Renal pelvis (tissue), 4 donors: ENCODE results near the gene SLCO2B1. TPM values are rescaled to one million over a fixed set of nuclear protein-coding genes. Genes with fewer than 3 reads are reported as not detected.

Experiments
- DNase-seq: peaks from one replicate; pipeline ENCODE4 v3.0.0-alpha.2; 2013
- polyA plus RNA-seq, 3 donors: library from polyadenylated mRNA; unstranded; fragments of 120-200 nt; gene quantifications; one replicate each; pipeline ENCODE4 v1.2.1, GENCODE V29; 2013; ENCODE audit not compliant: insufficient read length in 3 of 3

SLCO2B1 gene
- polyA plus RNA-seq, 3 donors = 9.6 to 11.1 (median 10.4) TPM

DNA sequence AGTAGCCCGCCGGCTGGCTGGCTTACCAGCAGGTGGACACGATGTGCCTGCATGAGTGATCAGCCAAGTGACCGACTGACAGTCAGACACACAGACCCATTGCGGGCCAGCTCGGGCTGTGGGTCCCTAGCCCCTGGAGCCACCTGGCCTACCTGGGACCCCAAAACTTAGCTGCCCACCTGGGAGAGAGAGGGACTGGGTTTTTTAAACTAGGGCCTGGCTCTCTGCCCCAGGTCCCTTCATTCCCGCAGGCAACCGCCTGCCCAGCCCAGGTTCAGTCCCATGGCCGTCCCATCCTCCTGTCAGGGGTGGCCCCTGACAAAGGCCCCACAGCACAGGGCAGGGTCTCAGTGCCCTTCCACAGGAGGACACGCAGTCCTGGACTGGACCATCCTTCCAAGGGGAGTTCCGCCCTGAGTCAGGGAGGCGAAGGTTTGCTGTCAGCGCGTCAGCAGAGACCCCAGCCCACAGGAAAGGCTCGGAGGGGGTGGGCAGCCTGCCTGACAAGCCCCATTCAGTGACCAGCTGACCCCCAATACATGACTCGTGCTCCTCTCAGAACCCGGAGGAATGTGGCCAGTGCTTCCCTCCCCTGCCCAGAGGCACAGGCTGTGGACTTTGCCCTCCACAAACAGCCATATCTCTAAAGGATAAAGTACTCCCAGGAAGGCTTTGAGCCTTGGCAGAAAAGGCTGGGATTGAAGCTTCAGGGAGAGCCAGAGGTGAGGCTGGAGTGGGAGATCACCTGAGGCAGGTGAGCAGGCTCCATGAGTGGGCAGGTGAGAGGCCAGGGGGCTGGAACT is 8.4 kb downstream of the SLCO2B1 start:
- DNase-seq = no peak

DNA sequence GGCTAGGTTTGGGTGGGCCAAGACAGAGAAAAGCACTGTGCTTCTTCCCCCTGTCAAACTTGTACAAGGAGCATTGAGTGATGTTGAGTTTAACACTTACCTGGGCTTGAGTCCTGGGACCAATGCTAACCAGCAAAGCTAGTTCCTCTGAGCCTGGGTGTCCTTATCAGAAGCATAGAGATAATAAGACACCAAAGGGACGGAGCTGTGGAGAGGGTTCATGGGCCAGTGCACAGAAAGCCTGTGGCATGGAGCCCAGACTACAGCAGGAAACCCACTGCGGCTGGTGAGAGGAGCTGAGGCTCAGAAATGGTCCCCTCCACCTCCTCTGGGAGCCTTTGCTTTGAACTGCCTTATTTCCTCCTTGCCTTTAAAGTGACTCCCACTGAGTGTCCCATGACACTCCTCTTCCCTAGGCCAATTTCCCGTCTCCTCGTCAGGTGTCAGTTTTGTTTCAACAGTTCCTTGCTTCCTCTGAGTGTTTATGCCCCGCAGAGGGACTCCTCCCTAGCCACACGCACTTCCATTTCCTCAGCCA is 9.4 kb downstream of the SLCO2B1 start:
- no peak for DNase-seq

GRCh38 chr11:75160880-75161279 is 10.0 kb downstream of the SLCO2B1 start:
- no peak for DNase-seq

DNA sequence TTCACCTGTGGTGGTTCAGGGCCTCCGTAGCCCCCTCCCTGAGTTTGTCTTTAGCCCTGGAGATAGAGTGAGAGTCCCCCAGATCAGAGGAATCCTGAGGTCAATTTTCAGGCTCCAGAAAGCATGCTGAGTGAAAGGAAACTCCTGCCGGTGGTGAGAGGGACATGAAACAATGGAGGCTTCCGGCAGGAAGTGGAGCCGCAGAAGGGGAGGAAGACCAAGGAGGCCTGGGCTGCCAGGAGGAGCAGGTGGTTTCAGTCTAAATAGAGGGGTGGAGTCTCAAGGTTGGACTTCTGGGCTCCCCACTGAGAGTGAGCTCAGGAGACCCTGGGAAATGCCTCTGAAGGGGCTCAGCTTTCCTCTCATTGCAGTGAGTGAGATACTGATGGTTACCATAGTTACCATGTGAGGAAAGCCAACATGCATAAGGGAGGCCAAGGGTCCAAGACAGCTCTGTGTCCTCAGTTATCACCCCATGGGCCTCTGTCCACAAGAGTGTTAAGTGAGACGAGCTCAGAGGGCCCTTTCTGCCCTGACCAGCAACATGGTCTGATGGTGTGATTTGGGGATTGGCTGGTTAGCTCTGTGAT is 10.7 kb downstream of the SLCO2B1 start:
- DNase-seq = no peak

GRCh38 chr11:75162954-75163353 is 12.0 kb downstream of the SLCO2B1 start:
- no peak for DNase-seq

DNA sequence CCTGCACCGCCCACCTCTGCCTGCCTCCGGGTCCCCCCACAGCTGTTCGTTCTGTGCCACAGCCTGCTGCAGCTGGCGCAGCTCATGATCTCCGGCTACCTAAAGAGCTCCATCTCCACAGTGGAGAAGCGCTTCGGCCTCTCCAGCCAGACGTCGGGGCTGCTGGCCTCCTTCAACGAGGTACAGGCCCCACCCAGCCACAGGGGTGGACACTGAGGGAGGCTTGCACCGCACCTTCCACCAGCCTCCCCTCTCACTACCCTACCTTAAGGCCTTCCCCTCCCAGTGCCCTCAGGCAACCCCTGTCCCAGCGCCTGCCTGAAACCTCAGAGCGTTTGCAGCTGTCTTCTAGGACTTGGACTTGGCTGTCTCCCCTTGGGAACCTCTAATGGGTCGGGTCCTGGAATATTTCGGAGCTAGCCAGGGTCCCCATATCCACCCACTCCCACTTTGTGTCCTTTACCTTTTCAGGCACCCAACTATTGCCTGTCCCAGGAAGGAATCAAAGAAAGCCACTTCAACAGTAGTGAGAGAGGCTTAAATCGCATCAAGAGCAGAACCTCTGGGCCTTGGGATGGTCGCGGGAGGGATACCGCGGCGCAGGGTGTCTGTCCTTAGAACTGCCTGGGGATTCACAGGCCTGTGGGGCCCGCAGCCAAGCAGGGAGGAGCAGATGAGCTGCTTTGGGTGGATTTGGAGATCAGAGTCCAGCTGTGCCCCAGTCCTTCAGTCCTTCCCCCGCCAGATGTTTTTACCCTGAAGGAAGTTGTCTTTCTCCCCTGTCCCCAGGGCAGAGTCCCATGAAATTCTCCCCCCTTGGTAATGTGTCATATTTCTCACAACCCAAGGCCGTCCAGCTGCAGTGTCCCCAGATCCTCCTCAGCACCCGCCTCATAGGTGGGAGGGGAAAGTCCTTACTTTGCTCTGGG is 13.3 kb downstream of the SLCO2B1 start:
- DNase-seq = no peak

DNA sequence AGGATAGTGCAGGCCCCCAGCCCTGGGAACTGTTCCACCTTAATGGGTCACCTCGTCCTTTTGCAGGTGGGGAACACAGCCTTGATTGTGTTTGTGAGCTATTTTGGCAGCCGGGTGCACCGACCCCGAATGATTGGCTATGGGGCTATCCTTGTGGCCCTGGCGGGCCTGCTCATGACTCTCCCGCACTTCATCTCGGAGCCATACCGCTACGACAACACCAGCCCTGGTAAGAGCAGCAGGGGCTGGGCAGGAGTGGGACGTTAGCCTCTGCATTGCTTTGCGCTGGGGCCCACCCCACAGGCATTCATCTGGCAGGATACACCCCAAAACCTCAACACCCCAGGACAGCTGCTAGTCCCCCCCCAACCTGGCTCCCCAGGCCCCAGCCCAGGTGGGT is 14.8 kb downstream of the SLCO2B1 start:
- DNase-seq = no peak

GRCh38 chr11:75166791-75167190 is 15.9 kb downstream of the SLCO2B1 start:
- no peak for DNase-seq

GRCh38 chr11:75167617-75168016 is 16.7 kb downstream of the SLCO2B1 start:
- DNase-seq = no peak

DNA sequence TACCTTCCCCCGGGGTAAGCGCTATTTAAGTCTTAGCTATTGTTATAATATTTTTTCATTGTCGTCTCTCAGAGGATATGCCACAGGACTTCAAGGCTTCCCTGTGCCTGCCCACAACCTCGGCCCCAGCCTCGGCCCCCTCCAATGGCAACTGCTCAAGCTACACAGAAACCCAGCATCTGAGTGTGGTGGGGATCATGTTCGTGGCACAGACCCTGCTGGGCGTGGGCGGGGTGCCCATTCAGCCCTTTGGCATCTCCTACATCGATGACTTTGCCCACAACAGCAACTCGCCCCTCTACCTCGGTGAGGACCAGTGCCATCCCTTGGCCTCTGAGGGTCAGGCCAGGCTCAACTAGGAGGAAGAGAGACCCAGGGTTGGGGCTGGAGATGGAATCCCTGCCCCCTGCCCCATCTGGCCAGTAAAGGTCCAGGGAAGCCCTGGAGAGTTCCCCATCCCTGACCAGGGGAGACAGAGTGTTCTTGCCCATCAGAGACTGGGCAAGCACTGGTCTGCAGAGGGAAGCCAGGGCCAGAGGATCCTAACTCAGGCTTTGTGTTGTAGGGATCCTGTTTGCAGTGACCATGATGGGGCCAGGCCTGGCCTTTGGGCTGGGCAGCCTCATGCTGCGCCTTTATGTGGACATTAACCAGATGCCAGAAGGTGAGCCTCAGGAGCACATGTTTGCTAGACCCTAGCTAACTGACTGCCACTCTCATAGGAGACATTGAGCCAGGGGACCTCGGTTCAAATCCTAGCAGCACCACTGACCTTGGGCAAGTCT is 18.4 kb downstream of the SLCO2B1 start:
- no peak for DNase-seq

GRCh38 chr11:75170516-75171201 is 19.8 kb downstream of the SLCO2B1 start:
- DNase-seq = no peak

DNA sequence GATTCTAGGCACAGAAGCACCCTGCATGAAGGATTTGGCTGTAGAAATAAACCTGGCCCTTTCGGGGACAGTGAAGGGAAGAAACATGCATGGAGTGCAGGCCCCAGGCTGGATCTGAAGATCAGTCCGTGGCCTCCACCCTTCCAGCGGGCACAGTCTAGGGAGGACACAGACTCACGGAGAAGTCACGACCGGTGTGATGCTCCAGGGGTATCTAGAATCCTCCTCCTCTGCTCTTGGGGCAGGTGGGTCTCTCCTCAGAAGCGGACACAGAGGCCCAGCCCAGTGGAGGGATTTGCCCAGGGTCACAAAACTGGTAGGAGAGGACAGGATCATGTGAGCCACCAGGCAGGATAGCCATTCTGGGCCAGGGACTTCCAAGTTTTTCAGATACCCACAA is 22.4 kb downstream of the SLCO2B1 start:
- DNase-seq = no peak

- DNase-seq = no peak
Measured at GRCh38 chr11:75174781-75175370, 24.0 kb downstream of the SLCO2B1 start.

- no peak for DNase-seq
Measured at GRCh38 chr11:75182664-75183063, 31.8 kb downstream of the SLCO2B1 start.

GRCh38 chr11:75184051-75184450 is 33.1 kb downstream of the SLCO2B1 start:
- no peak for DNase-seq

DNA sequence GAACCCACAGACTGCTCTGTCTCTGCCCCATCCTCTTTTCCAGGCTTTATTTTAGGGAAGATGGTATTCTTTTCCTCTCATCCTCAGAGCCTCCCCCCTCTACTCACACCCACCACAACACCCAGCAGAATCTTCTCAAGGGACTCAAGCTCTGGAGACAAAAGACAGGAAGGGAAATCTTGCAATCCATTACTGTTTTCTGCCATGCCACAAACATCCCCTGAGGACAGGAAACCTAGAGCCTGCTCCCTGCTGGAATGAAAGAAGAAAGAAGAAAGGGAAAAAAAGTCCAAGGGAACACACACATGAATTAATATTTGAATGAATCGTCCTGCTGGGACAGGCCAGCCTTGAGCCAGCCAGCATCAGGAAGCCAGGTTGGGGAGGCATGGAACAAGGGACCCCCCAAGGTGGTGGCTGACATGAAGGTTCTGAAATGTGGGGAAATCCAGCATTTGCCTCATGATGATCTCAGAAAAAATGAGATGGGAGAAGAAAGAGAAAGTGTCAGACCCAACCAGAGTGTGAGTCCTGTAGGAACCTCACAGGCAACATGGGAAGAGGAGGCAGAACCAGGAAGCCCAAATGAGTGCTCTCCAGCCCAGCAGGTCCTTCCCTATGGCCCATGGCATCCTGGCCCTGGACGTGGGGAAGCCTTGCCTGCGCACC is 34.0 kb downstream of the SLCO2B1 start:
- DNase-seq = no peak

- no peak for DNase-seq
Measured at GRCh38 chr11:75185866-75186265, 35.0 kb downstream of the SLCO2B1 start.

DNA sequence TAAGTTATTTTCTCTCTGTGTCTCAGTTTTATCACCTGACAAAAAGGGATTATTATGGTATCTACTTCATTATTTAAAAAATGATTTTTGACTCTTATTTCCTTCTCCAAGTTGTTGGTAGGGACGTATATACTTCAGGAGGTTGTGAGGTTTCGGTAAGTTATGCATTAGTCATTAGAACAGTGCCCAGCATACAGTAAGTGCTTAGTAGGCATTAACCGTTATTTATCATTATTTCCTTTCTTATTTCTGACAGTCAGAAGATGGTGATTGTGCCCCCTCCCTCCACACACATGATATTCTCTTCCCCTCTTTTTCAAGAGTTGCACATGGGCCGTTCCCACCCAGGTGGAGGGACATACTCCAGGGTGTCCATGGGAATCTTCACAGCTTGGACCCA is 36.1 kb downstream of the SLCO2B1 start:
- no peak for DNase-seq

GRCh38 chr11:75188671-75189070 is 37.8 kb downstream of the SLCO2B1 start:
- no peak for DNase-seq

GRCh38 chr11:75189108-75189507 is 38.2 kb downstream of the SLCO2B1 start:
- DNase-seq = no peak
